Osteocyte (in vitro differentiated cells): Measurements from ENCODE around the gene COL11A1. TPM values are rescaled to one million over a fixed set of nuclear protein-coding genes. Genes with fewer than 3 reads are reported as not detected.

Experiments used
- DNase-seq: peaks from one replicate; pipeline ENCODE4 v3.0.0; 2021; ENCODE audit warnings: mixed read lengths; ENCODE audit not compliant: unreplicated experiment; ENCODE audit errors: extremely low spot score
- H3K27ac Mint-ChIP-seq: one replicate; pipeline ENCODE4 v1.8.0; 2021; ENCODE audit warnings: mild to moderate bottlenecking, mixed read lengths; ENCODE audit not compliant: unreplicated experiment
- H3K27me3 Mint-ChIP-seq: one replicate; pipeline ENCODE4 v1.8.0; 2021; ENCODE audit warnings: mixed read lengths; ENCODE audit not compliant: unreplicated experiment
- H3K36me3 Mint-ChIP-seq: one replicate; pipeline ENCODE4 v1.8.0; 2021; ENCODE audit warnings: mixed read lengths; ENCODE audit not compliant: unreplicated experiment
- H3K4me1 Mint-ChIP-seq: one replicate; pipeline ENCODE4 v1.8.0; 2021; ENCODE audit warnings: mixed read lengths; ENCODE audit not compliant: unreplicated experiment
- H3K4me3 Mint-ChIP-seq: one replicate; pipeline ENCODE4 v1.8.0; 2021; ENCODE audit warnings: mild to moderate bottlenecking, moderate library complexity, mixed read lengths; ENCODE audit not compliant: unreplicated experiment
- H3K9me3 Mint-ChIP-seq: one replicate; pipeline ENCODE4 v1.8.0; 2021; ENCODE audit warnings: mixed read lengths; ENCODE audit not compliant: unreplicated experiment
- CTCF ChIP-seq: fragments of 200-600 bp; sonication (generic); IDR thresholded peaks from 2 replicates; pipeline ENCODE4 v1.5.0; 2021; ENCODE audit warnings: antibody characterized with exemption, mild to moderate bottlenecking, moderate library complexity
- total RNA-seq: library from RNA; stranded (reverse); gene quantifications from 2 replicates; pipeline ENCODE4 v1.2.1, GENCODE V29; 2021

The COL11A1 gene
- total RNA-seq, 1 donor from 2014 or later: 592 TPM

- Mint-ChIP-seq H3K27ac (no peak overlapping the region), H3K4me1 (no peaks in the 10 kb centered on the region), H3K9me3 (no peaks in the 10 kb centered on the region), H3K27me3 (no peaks in the 10 kb centered on the region), H3K36me3 (peaks cover 57% of the 10 kb centered on the region), H3K4me3 (no peak overlapping the region)
- no peak for DNase-seq
- no peak for TF ChIP-seq CTCF
Measured at GRCh38 chr1:102961549-102961948, 146.8 kb downstream of the COL11A1 start.

GRCh38 chr1:102954576-102954975, 153.7 kb downstream of the COL11A1 start:
- no peak overlapping the region for H3K4me3 Mint-ChIP-seq
- no peaks in the 10 kb centered on the region for H3K9me3 Mint-ChIP-seq
- no peak overlapping the region for H3K27ac Mint-ChIP-seq

GRCh38 chr1:102952400-102952799, 155.9 kb downstream of the COL11A1 start:
- Mint-ChIP-seq H3K27ac (no peak overlapping the region), H3K27me3 (no peaks in the 10 kb centered on the region), H3K4me3 (no peak overlapping the region), H3K4me1 (no peaks in the 10 kb centered on the region), H3K36me3 (peaks cover 38% of the 10 kb centered on the region), H3K9me3 (no peaks in the 10 kb centered on the region)
- no peak for DNase-seq
- TF ChIP-seq CTCF: no peak

More at GRCh38 chr1:102954576-102954975, 153.7 kb downstream of the COL11A1 start:
- Mint-ChIP-seq H3K4me1 (no peaks in the 10 kb centered on the region), H3K36me3 (peaks cover 54% of the 10 kb centered on the region), H3K27me3 (no peaks in the 10 kb centered on the region)
- no peak for TF ChIP-seq CTCF
- DNase-seq: no peak

GRCh38 chr1:102942324-102942723, 166.0 kb downstream of the COL11A1 start:
- Mint-ChIP-seq H3K4me1 (peaks cover 12% of the 10 kb centered on the region), H3K27me3 (no peaks in the 10 kb centered on the region), H3K27ac (no peak overlapping the region), H3K4me3 (no peak overlapping the region), H3K36me3 (peaks cover 56% of the 10 kb centered on the region), H3K9me3 (no peaks in the 10 kb centered on the region)
- no peak for DNase-seq
- no peak for TF ChIP-seq CTCF

- Mint-ChIP-seq H3K9me3 (no peaks in the 10 kb centered on the region), H3K27ac (no peak overlapping the region), H3K27me3 (no peaks in the 10 kb centered on the region), H3K4me1 (peaks cover 12% of the 10 kb centered on the region), H3K36me3 (peaks cover 50% of the 10 kb centered on the region), H3K4me3 (no peak overlapping the region)
- DNase-seq: no peak
- TF ChIP-seq CTCF: no peak
Measured at GRCh38 chr1:102941366-102941947, 166.9 kb downstream of the COL11A1 start.
